Measurements from ENCODE around the gene ANXA11. TPM values are rescaled to one million over a fixed set of nuclear protein-coding genes. Genes with fewer than 3 reads are reported as not detected.
"Not testable (repeated sequence)": the region's sequence is repeated elsewhere in the genome, so short reads cannot be mapped to it uniquely, and the experiment has no call there.

The ANXA11 gene
- total RNA-seq, 4 donors from 2014 or later: 103 to 148 (median 121) TPM

DNA sequence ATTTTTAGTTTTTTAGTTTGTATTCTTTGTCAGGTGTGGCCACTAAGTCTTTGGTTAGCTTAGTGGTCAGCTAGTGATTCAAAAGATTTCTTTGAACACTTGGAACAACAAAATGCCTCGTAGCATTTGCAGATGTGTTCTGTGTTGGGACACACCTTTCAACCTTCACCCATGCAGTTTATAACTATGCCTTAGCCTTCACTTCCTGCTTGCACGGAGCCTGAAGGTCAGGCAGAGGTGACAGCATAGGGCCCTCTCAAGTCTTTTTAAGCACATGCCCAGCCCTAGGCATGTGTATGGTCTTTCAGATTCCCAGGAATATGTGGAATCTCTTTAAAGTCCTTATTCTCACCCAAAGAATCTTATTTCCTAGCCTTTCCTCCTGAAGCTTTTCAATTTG lies 55.2 kb downstream of the ANXA11 start:
- TF ChIP-seq, protein P1, sequence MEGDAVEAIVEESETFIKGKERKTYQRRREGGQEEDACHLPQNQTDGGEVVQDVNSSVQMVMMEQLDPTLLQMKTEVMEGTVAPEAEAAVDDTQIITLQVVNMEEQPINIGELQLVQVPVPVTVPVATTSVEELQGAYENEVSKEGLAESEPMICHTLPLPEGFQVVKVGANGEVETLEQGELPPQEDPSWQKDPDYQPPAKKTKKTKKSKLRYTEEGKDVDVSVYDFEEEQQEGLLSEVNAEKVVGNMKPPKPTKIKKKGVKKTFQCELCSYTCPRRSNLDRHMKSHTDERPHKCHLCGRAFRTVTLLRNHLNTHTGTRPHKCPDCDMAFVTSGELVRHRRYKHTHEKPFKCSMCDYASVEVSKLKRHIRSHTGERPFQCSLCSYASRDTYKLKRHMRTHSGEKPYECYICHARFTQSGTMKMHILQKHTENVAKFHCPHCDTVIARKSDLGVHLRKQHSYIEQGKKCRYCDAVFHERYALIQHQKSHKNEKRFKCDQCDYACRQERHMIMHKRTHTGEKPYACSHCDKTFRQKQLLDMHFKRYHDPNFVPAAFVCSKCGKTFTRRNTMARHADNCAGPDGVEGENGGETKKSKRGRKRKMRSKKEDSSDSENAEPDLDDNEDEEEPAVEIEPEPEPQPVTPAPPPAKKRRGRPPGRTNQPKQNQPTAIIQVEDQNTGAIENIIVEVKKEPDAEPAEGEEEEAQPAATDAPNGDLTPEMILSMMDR (IDR thresholded peaks at IDR 0.05): no peak
- no peak for ATAC-seq (ENCODE audit: low FRiP score)
- no peak for DNase-seq (ENCODE audit: low spot score)

DNA sequence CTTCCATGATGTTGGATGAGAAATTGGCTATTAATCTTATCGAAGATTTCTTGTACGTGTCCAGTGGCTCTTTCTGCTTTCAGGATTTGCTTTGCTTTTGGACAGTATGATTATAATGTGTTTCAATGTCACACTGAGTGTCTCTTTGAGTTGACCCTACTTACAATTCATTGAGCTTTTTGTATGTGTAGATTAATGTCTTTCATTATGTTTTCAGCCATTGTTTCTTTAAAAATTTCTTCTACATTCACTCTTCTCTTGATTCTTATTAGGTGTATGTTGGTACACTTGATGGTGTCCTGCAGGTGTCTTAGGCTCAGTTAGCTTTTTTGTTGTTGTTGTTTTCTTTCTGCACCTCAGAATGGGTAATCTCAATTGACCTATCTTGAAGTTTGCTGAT lies 56.2 kb downstream of the ANXA11 start:
- DNase-seq (ENCODE audit: low spot score) (no peak), ATAC-seq (ENCODE audit: low FRiP score) (no peak)
- TF ChIP-seq, protein P1 (IDR thresholded peaks at IDR 0.05): no peak

DNA sequence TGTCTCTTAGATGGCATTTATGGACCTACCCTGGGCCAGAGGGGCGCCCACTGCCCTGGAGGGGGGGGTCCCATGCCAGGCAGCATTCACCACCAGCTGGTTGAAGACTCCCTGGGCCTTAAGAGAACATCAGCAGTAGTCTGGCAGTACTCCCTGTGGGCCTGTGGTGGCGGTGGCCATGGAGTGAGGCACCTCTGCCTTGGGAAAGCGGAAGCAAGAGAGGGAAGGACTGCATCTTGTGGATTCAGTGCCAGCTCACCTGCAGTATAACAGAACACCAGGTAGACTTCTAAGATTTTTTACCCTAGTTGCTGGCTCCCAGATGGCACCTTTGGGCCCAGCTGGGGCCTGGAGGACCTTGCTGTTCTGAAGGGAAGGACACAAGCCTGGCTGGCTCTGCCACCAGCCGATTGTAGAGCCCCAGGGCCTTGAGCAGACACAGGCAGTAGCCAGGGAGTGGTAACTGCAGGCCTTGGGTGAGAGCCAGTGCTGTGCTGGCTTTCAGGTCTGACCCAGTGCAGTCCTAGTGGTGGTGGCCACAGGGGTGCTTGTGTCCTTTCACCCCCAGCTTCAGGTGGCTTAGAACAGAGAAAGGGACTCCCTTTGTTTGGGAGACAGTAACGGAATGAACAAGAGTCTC lies 57.1 kb downstream of the ANXA11 start:
- no peak for ATAC-seq (ENCODE audit: low FRiP score)
- no peak for DNase-seq (ENCODE audit: low spot score)
- TF ChIP-seq, protein P1 (IDR thresholded peaks at IDR 0.05): no peak

DNA sequence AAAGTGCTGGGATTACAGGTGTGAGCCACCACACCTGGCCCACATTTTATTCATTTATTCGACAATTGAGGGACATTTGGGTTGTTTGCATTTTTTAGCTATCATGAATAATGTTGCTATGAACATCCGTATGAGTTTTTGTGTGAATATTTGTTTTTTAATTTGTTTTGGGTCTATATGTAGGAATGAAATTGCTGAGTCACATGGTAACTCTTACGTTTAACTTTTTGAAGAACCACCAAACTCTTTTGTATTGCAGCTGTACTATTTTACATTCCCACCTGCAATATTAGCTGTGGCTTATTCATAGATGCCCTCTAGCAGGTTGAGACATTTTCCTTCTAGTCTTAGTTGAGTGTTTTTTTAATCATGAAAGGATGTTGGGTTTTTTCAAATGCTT lies 58.4 kb downstream of the ANXA11 start:
- ATAC-seq (ENCODE audit: low FRiP score) (no peak), DNase-seq (ENCODE audit: low spot score) (no peak)
- TF ChIP-seq, protein P1 (IDR thresholded peaks at IDR 0.05): no peak

DNA sequence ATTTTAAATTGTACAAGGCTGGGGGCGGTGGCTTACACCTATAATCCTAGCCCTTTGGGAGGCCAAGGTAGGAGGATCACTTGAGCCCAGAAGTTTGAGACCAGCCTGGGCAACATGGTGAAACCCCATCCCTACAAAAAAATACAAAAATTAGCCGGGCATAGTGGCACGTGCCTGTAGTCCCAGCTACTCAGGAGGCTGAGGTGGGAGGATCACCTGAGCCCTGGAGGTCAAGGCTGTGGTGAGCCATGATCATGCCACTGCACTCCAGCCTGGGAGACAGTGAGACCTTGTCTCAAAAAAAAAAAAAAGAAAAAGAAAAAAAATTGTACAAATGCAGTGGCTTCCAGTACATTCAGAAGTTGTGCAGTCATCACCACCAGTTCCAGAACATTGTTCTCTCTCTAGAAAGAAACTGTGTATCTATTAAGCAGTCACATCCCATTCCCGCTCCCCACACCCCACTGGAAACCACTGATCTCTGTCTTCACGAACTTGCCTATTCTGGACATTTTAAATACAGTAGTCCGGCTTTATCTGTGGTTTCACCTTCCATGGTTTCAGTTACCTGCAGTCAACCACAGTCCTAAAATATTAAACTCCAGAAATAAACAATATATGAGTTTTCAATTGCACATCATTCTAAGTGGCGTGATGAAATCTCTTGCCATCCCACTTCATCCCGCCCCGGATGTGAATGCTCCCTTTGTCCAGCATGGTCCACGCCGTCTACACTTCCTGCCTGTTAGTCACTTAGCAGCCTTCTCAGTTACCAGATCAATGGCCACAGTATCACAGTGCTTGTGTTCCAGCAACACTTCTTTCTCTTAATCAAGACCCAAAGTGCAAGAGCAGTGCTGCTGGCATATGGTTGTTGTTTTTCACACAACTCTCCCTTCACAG lies 59.7 kb downstream of the ANXA11 start:
- peak; percentile 1 for DNase-seq (ENCODE audit: low spot score)
- ATAC-seq (ENCODE audit: low FRiP score): not testable (repeated sequence)

DNA sequence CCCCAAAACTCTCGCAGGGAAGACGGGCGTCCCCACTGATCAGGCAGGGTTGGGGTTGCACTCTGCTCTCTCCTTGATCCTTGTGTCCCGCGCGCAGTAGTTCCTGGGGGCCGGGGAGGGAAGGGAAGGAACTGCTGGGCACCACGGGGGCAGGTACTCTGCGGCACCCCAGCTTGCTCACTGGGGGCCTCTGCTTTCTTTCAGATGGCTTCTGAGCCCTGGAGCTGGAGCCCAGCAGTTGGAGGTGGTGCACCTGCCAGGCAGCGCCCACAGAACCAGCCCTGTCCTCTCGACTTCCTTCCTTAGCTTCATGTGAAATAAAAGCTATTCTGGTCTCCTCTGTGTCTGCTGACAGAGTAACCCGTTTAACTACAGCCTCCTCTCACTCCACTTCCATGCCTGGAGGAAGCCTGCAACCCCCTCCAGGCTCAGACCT lies 60.6 kb downstream of the ANXA11 start:
- peak; percentile 6 for ATAC-seq (ENCODE audit: low FRiP score)
- DNase-seq (ENCODE audit: low spot score): peak; percentile 16
- TF ChIP-seq, protein P1 (IDR thresholded peaks at IDR 0.05): no peak

DNA sequence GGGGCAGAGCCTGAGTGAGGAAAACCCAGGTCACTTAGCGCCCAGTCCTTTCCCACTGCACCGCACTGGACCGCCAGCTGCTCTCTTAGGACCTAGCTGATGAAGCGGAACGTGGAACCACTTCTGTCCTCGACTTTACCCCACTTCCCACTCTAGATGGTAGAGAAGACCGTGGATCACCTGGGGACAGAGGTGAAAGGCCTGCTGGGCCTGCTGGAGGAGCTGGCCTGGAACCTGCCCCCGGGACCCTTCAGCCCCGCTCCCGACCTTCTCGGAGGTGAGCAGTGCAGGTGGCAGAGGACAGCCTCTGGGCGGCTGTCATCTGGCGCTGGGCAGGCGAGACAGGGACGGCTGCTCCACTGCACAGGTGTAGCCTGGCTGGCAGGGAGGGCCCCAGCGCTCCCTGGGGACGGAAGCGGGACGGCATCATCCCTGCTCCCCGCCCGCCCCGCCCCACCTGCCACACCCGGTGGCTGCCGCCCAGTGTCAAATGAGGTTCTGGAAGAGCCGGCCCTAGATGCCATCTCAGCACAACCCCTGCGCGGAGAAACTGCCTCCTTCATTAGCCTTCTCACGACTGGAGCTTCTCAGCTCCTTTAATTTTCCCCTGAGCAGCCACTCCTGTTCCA lies 61.2 kb downstream of the ANXA11 start:
- DNase-seq (ENCODE audit: low spot score) (no peak), ATAC-seq (ENCODE audit: low FRiP score) (peak; percentile 33)
- TF ChIP-seq, protein P1 (IDR thresholded peaks at IDR 0.05): no peak

Data from omental fat pad (tissue), 4 donors.